ENCODE results near the gene PTGR2. TPM values are rescaled to one million over a fixed set of nuclear protein-coding genes. Genes with fewer than 3 reads are reported as not detected.
A peak's percentile ranks its signal among the peaks of the same experiment; 100 is the strongest.

PTGR2 gene
- total RNA-seq, 1 experiment from 2014 or later, result 17.1 TPM

DNA sequence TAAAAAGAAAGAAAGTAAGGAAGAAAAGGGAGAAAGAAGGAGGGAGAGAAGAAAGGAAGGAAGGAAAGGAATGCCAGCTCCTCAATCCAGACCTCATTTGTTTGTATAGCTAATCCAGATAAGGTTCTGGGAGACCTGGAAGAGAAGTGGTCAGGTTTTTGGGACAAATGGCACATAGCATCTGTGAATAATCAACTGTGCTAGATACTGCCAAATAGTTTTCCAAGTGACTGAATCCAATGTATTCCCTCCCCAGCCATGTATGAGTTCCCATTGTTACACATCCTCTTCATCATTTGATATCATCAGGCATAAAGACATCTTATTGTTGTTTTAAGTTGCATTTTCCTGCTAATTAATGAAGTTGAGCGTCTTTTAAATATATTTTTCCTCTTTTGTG, 18.6 kb upstream of the PTGR2 start:
- POLR2A ChIA-PET, result interaction anchor here (0.7 kb wide), 2 partner anchors 17 to 35 kb away, joined by 3 to 5 read pairs; no protein-coding TSS in a partner anchor

DNA sequence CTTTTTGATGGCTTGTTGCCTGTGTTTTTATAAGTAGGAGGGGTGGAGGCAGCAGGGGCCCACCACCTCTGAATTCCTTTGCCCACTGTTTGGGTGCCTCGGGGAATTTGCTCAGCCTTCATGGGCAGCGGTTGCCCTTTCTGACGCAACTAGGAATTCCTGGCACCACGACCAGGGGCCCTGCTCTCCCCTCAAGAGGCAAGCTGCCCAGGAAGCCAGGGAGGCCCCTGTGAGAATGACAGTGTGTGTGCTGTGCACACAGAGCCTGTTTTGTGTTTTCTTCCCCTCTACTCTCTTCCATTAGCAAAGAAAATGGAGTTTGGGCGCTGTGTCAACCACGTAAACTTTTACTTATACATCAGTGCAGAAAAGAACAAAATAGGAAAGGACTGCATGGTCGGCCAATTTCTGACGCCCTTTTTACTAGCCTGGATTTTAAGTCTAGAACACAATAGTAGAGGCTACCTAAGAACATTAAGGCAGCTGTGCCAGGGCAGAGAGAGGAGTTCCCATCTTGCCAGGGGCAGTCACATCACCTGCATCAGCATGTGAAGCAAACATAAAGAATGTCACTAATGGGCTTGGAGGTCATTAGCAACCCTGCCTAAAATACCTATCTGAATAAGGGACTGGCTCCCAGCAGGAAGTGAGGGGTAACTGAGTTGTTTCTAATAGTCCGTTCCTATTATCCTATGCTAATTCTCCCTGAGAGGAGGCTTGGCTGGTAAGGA, 17.9 kb upstream of the PTGR2 start:
- ChIA-PET POLR2A (no interaction called here), CTCF (no interaction called here)
- intact Hi-C loops (cut with micrococcal nuclease; ENCODE audit: unreplicated experiment), result no loop called here
- H3K9me3 ChIP-seq (ENCODE audit: control insufficient read depth, insufficient read depth, low read depth, low read length), result no peaks in the 10 kb centered on the region
- peaks cover 41% of the 10 kb centered on the region for H3K4me1 ChIP-seq (ENCODE audit: control insufficient read depth, insufficient read depth, low read length)
- in situ Hi-C loops (cut with HindIII; ENCODE audit: low pct_unique_long_range_greater_than_20kb, low sequenced_read_pairs), result no loop called here
- no peaks in the 10 kb centered on the region for H3K36me3 ChIP-seq (ENCODE audit: control insufficient read depth, insufficient read depth, low read length)
- no TSS peak for BruUV-seq (replicated peaks)
- H3K4me3 ChIP-seq (ENCODE audit: low read depth in 2 of 2, low read length in 2 of 2), result no peak overlapping the region
- H3K27me3 ChIP-seq (ENCODE audit: control insufficient read depth, insufficient read depth, low read length), result no peaks in the 10 kb centered on the region
- H3K27ac ChIP-seq (ENCODE audit: low read length), result peak overlapping the region; percentile 87
- DNase-seq (ENCODE audit: low read depth, low spot score) (no peak), ATAC-seq (peak; percentile 74)
- TF ChIP-seq, protein P1, sequence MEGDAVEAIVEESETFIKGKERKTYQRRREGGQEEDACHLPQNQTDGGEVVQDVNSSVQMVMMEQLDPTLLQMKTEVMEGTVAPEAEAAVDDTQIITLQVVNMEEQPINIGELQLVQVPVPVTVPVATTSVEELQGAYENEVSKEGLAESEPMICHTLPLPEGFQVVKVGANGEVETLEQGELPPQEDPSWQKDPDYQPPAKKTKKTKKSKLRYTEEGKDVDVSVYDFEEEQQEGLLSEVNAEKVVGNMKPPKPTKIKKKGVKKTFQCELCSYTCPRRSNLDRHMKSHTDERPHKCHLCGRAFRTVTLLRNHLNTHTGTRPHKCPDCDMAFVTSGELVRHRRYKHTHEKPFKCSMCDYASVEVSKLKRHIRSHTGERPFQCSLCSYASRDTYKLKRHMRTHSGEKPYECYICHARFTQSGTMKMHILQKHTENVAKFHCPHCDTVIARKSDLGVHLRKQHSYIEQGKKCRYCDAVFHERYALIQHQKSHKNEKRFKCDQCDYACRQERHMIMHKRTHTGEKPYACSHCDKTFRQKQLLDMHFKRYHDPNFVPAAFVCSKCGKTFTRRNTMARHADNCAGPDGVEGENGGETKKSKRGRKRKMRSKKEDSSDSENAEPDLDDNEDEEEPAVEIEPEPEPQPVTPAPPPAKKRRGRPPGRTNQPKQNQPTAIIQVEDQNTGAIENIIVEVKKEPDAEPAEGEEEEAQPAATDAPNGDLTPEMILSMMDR (IDR thresholded peaks at IDR 0.05), result no peak
- TF ChIP-seq SIN3A (IDR thresholded peaks at IDR 0.05; ENCODE audit: borderline replicate concordance, insufficient read depth, low read depth, low read length) (no peak), POLR2AphosphoS5 (IDR thresholded peaks at IDR 0.05; ENCODE audit: low read depth, low read length) (peak; percentile 31; the same call in 1 of the 2 replicates), TCF7L2 (IDR thresholded peaks at IDR 0.05; ENCODE audit: low read depth, low read length) (peak; percentile 79)
- TF ChIP-seq, protein P2, sequence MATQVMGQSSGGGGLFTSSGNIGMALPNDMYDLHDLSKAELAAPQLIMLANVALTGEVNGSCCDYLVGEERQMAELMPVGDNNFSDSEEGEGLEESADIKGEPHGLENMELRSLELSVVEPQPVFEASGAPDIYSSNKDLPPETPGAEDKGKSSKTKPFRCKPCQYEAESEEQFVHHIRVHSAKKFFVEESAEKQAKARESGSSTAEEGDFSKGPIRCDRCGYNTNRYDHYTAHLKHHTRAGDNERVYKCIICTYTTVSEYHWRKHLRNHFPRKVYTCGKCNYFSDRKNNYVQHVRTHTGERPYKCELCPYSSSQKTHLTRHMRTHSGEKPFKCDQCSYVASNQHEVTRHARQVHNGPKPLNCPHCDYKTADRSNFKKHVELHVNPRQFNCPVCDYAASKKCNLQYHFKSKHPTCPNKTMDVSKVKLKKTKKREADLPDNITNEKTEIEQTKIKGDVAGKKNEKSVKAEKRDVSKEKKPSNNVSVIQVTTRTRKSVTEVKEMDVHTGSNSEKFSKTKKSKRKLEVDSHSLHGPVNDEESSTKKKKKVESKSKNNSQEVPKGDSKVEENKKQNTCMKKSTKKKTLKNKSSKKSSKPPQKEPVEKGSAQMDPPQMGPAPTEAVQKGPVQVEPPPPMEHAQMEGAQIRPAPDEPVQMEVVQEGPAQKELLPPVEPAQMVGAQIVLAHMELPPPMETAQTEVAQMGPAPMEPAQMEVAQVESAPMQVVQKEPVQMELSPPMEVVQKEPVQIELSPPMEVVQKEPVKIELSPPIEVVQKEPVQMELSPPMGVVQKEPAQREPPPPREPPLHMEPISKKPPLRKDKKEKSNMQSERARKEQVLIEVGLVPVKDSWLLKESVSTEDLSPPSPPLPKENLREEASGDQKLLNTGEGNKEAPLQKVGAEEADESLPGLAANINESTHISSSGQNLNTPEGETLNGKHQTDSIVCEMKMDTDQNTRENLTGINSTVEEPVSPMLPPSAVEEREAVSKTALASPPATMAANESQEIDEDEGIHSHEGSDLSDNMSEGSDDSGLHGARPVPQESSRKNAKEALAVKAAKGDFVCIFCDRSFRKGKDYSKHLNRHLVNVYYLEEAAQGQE (IDR thresholded peaks at IDR 0.05; ENCODE audit: insufficient read depth in 1 of 2, low read depth in 2 of 2, low read length in 1 of 2), result no peak

More for the DNA sequence above, 18.6 kb upstream of the PTGR2 start:
- H3K27me3 ChIP-seq (ENCODE audit: control insufficient read depth, insufficient read depth, low read length), result no peaks in the 10 kb centered on the region
- H3K4me1 ChIP-seq (ENCODE audit: control insufficient read depth, insufficient read depth, low read length), result peaks cover 41% of the 10 kb centered on the region
- TF ChIP-seq TCF7L2 (IDR thresholded peaks at IDR 0.05; ENCODE audit: low read depth, low read length) (no peak), SIN3A (IDR thresholded peaks at IDR 0.05; ENCODE audit: borderline replicate concordance, insufficient read depth, low read depth, low read length) (no peak), POLR2AphosphoS5 (IDR thresholded peaks at IDR 0.05; ENCODE audit: low read depth, low read length) (no peak)
- TF ChIP-seq, protein P1 (IDR thresholded peaks at IDR 0.05), result no peak
- TF ChIP-seq, protein P2 (IDR thresholded peaks at IDR 0.05; ENCODE audit: insufficient read depth in 1 of 2, low read depth in 2 of 2, low read length in 1 of 2), result no peak
- no TSS peak for BruUV-seq (replicated peaks)
- CTCF ChIA-PET, result no interaction called here
- no peaks in the 10 kb centered on the region for H3K36me3 ChIP-seq (ENCODE audit: control insufficient read depth, insufficient read depth, low read length)
- peak overlapping the region; percentile 87 for H3K27ac ChIP-seq (ENCODE audit: low read length)
- no peaks in the 10 kb centered on the region for H3K9me3 ChIP-seq (ENCODE audit: control insufficient read depth, insufficient read depth, low read depth, low read length)
- DNase-seq (ENCODE audit: low read depth, low spot score), result no peak
- in situ Hi-C loops (cut with HindIII; ENCODE audit: low pct_unique_long_range_greater_than_20kb, low sequenced_read_pairs), result no loop called here
- peak; percentile 55; the same call in 1 of the 2 replicates for ATAC-seq
- H3K4me3 ChIP-seq (ENCODE audit: low read depth in 2 of 2, low read length in 2 of 2), result no peak overlapping the region
- intact Hi-C loops (cut with micrococcal nuclease; ENCODE audit: unreplicated experiment), result no loop called here
